ENCODE measurements around the gene MPL.

MPL gene

DNA sequence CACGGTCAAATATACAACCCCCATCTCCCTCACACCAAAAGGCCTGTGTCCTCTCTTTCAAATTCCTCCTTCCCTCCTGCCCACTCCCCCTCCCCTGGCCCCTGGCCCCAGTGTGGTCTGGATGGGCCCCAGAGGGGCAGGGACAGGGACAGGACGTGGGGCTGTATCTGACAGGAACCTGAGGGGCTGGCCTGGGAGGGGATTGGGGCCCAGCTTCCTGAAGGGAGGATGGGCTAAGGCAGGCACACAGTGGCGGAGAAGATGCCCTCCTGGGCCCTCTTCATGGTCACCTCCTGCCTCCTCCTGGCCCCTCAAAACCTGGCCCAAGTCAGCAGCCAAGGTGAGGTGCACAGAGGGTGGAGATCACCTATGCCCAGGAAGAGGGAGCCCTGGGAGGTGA, at the start of gene MPL:
MPL (plus strand) TSS at position 231 of the 400 bp plus-strand sequence; CDS start at position 262, 31 bp downstream.
- DNase-seq (ENCODE audit: low spot score in 2 of 2) (no peak), ATAC-seq (peak; percentile 26)
- Mint-ChIP-seq H3K4me1 (no peaks in the 10 kb centered on the region), H3K27ac (peak within 1 kb of the TSS; percentile 38), H3K4me3 (no peak within 1 kb of the TSS), H3K36me3 (no peaks in the 10 kb centered on the region), H3K9me3 (no peaks in the 10 kb centered on the region)

GRCh38 chr1:43288058-43288784, 49.4 kb upstream of the MPL start:
- Mint-ChIP-seq H3K4me3 (no peak overlapping the region), H3K9me3 (no peaks in the 10 kb centered on the region), H3K36me3 (no peaks in the 10 kb centered on the region), H3K27ac (no peak overlapping the region), H3K4me1 (no peaks in the 10 kb centered on the region)
- DNase-seq (ENCODE audit: low spot score in 2 of 2) (no peak), ATAC-seq (no peak)

- Mint-ChIP-seq H3K27ac (no peak overlapping the region), H3K4me1 (no peaks in the 10 kb centered on the region), H3K36me3 (no peaks in the 10 kb centered on the region), H3K9me3 (no peaks in the 10 kb centered on the region), H3K4me3 (no peak overlapping the region)
- no peak for ATAC-seq
- no peak for DNase-seq (ENCODE audit: low spot score in 2 of 2)
Measured at GRCh38 chr1:43288785-43289706, 48.6 kb upstream of the MPL start.

DNA sequence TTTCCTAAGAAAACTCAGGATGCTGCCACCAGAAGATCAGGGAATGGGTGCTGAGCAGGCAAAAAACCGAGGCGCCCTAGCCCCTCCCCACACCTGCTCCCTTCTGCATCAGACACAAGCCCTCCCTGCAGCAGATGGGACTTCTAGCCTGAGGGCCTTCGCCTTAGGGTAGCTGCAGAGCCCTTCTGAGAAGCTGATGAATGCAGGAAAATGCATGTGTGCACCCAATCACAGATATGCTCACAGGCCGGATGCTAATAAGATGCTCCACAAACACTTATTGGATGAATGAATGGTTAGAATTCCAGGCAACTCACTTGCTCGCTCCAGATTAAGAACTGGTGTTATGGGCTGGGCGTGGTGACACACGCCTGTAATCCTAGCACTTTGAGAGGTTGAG, 45.4 kb upstream of the MPL start:
- no peaks in the 10 kb centered on the region for H3K36me3 Mint-ChIP-seq
- H3K27ac Mint-ChIP-seq = no peak overlapping the region
- no peaks in the 10 kb centered on the region for H3K4me1 Mint-ChIP-seq
- ATAC-seq (no peak), DNase-seq (ENCODE audit: low spot score in 2 of 2) (no peak)
- no peak overlapping the region for H3K4me3 Mint-ChIP-seq
- no peaks in the 10 kb centered on the region for H3K9me3 Mint-ChIP-seq

GRCh38 chr1:43292679-43293078, 44.9 kb upstream of the MPL start:
- Mint-ChIP-seq H3K4me1 (no peaks in the 10 kb centered on the region), H3K36me3 (no peaks in the 10 kb centered on the region), H3K9me3 (no peaks in the 10 kb centered on the region), H3K27ac (no peak overlapping the region), H3K4me3 (no peak overlapping the region)
- DNase-seq (ENCODE audit: low spot score in 2 of 2) (no peak), ATAC-seq (no peak)

DNA sequence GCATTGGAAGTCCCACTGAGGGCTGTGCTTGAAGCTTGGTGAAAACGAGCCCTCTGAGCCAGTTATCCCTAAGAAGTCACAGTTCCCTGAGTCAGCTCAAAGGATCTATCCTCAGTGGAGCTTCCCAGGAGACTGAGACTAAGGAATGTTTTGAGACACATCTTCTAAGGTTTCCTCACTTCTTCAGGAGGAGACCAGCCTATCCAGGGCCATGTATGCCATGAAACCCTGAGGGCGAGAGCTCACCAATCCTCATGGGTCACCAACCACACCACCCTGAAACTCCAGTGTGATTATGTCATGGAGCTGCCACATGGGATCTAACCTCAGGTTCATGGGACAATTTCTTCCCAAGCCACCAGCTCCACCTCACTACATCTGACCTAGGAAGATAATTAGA, 44.4 kb upstream of the MPL start:
- ATAC-seq (no peak), DNase-seq (ENCODE audit: low spot score in 2 of 2) (no peak)
- Mint-ChIP-seq H3K4me3 (no peak overlapping the region), H3K4me1 (no peaks in the 10 kb centered on the region), H3K9me3 (no peaks in the 10 kb centered on the region), H3K36me3 (no peaks in the 10 kb centered on the region), H3K27ac (no peak overlapping the region)

GRCh38 chr1:43293896-43294760, 43.5 kb upstream of the MPL start:
- DNase-seq (ENCODE audit: low spot score in 2 of 2) (no peak), ATAC-seq (no peak)
- H3K27ac Mint-ChIP-seq = no peak overlapping the region
- H3K36me3 Mint-ChIP-seq = no peaks in the 10 kb centered on the region
- no peaks in the 10 kb centered on the region for H3K4me1 Mint-ChIP-seq
- no peaks in the 10 kb centered on the region for H3K9me3 Mint-ChIP-seq
- no peak overlapping the region for H3K4me3 Mint-ChIP-seq

DNA sequence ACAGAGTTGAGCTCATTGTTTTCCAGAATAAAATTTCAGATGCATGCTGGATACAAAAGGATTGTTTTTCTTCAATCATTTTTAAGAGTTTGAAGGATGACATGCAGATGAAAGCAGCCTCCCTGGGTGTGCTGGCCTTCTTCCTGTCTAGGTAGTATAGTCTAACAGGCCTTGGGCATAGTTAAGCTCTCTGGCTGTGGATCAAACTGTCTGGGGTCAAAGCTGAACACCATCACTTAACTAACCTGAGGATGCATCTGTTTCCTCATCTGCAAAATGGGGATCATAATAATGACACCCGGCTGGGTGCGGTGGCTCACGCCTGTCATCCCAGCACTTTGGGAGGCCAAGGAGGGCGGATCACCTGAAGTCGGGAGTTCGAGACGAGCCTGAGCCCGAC, 42.9 kb upstream of the MPL start:
- ATAC-seq = no peak
- Mint-ChIP-seq H3K9me3 (no peaks in the 10 kb centered on the region), H3K36me3 (no peaks in the 10 kb centered on the region), H3K27ac (no peak overlapping the region), H3K4me3 (no peak overlapping the region), H3K4me1 (no peaks in the 10 kb centered on the region)
- no peak for DNase-seq (ENCODE audit: low spot score in 2 of 2)

GRCh38 chr1:43296207-43296606, 41.4 kb upstream of the MPL start:
- Mint-ChIP-seq H3K4me3 (no peak overlapping the region), H3K4me1 (no peaks in the 10 kb centered on the region), H3K27ac (no peak overlapping the region), H3K36me3 (no peaks in the 10 kb centered on the region), H3K9me3 (no peaks in the 10 kb centered on the region)
- ATAC-seq (no peak), DNase-seq (ENCODE audit: low spot score in 2 of 2) (no peak)

- Mint-ChIP-seq H3K36me3 (no peaks in the 10 kb centered on the region), H3K27ac (no peak overlapping the region), H3K4me3 (no peak overlapping the region), H3K4me1 (no peaks in the 10 kb centered on the region), H3K9me3 (no peaks in the 10 kb centered on the region)
- DNase-seq (ENCODE audit: low spot score in 2 of 2) (no peak), ATAC-seq (no peak)
Measured at GRCh38 chr1:43298055-43298454, 39.6 kb upstream of the MPL start.

GRCh38 chr1:43299101-43299500, 38.5 kb upstream of the MPL start:
- DNase-seq (ENCODE audit: low spot score in 2 of 2) (no peak), ATAC-seq (no peak)
- Mint-ChIP-seq H3K36me3 (no peaks in the 10 kb centered on the region), H3K27ac (no peak overlapping the region), H3K9me3 (no peaks in the 10 kb centered on the region), H3K4me3 (no peak overlapping the region), H3K4me1 (no peaks in the 10 kb centered on the region)

- Mint-ChIP-seq H3K9me3 (no peaks in the 10 kb centered on the region), H3K27ac (peak within 1 kb of the TSS; percentile 60), H3K36me3 (no peaks in the 10 kb centered on the region), H3K4me3 (no peak within 1 kb of the TSS), H3K4me1 (no peaks in the 10 kb centered on the region)
- no peak for ATAC-seq
- DNase-seq (ENCODE audit: low spot score in 2 of 2) = no peak
Measured at GRCh38 chr1:43300378-43301094, 37.1 kb upstream of the MPL start, which contains the start of gene TIE1. Gene TIE1, plus strand, starts transcription at chr1:43300982. Its CDS starts 90 bp downstream, at chr1:43301072.

DNA sequence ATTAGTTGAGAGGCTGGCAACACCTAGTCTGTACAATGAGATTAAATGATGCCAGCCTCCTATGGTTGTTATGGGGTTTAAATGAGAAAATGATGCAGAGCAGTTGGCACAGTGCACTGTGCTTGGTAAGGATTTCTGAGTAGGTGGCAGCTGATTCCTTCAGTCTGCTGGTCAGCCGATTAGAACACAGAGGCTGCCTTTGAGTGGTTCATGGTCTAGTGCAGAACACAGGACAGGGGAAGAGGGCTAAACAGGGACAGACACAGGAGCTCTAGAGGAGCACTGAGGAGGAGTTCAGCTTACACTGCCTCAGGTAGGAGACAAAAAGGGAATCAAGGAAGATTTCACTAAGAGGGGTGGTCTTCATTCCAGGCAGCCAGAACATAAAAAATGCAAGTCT, 35.4 kb upstream of the MPL start:
- no peaks in the 10 kb centered on the region for H3K9me3 Mint-ChIP-seq
- no peak overlapping the region for H3K4me3 Mint-ChIP-seq
- no peak overlapping the region for H3K27ac Mint-ChIP-seq

DNA sequence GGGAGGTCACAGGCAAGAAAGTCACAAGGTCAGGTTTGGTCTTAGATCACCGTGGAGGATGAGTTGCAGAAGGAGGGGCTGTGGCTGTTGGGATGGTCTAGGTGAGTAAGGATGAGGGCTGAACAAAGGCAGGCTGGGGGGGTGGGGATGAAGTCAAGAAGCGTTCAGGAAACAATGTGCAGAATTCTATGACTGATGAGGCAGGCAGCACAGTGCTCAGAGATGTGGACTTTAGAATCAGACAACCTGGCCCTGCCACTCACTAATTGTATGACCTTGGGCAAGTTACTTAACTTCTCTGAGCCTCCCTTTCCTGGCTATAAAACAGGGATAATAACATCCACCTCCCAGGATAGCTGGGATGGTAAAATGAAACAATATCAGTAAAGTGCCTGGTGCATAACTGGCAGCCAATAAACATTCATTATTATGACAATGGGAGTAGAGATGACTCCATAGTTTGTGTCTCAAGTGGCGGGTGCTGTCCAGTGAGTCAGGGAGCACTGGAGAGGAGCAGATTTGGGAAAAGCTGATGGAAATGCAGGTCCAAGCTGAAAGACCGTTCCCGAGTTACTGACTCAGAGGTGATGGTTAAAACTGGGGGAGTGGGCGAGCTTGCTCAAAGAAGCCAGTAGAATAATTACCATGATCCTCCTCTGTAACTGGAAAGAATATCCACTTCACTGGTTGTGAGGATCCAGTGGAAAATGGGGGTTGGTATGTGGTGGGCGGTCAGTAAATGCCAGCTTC, 34.7 kb upstream of the MPL start:
- H3K27ac Mint-ChIP-seq = no peak overlapping the region
- ATAC-seq (no peak), DNase-seq (ENCODE audit: low spot score in 2 of 2) (no peak)

More for the DNA sequence above, 35.4 kb upstream of the MPL start:
- H3K36me3 Mint-ChIP-seq = no peaks in the 10 kb centered on the region
- H3K4me1 Mint-ChIP-seq = no peaks in the 10 kb centered on the region
- ATAC-seq (no peak), DNase-seq (ENCODE audit: low spot score in 2 of 2) (no peak)

More for the DNA sequence above, 34.7 kb upstream of the MPL start:
- Mint-ChIP-seq H3K4me1 (no peaks in the 10 kb centered on the region), H3K9me3 (no peaks in the 10 kb centered on the region), H3K4me3 (no peak overlapping the region), H3K36me3 (no peaks in the 10 kb centered on the region)

Measured in stimulated activated effector memory CD8-positive, alpha-beta T cell treated with anti-CD3 and anti-CD28 coated beads, Interleukin-12 subunit alpha, Interleukin-12 subunit beta, amount 100 ng/mL, for 72 hours (primary cell).